ENCODE measurements around the gene COL26A1.

DNA sequence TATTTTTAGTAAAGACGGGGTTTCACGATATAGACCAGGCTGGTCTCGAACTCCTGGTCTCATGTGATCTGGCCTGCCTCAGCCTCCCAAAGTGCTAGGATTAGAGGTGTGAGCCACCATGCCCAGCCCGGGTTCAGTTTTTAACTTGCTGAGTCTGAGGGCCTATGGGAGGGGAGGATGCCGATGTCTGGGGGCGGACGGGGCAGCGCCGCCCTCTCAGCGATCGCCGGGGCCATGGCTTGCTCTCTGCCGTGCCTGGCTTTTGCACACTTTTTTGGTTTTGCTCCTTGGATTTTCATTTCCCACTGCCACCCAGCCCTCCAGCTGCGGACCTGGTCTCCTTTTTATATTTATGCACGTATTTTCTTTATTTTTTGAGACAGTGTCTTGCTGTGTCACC, 15.2 kb upstream of the COL26A1 start:
- TF ChIP-seq CTCF (conservative IDR thresholded peaks at IDR 0.05; ENCODE audit: low read depth, low read length): no peak
- no peak for TF ChIP-seq RAD21 (IDR thresholded peaks at IDR 0.05; ENCODE audit: low read length)
- TF ChIP-seq, protein P1, sequence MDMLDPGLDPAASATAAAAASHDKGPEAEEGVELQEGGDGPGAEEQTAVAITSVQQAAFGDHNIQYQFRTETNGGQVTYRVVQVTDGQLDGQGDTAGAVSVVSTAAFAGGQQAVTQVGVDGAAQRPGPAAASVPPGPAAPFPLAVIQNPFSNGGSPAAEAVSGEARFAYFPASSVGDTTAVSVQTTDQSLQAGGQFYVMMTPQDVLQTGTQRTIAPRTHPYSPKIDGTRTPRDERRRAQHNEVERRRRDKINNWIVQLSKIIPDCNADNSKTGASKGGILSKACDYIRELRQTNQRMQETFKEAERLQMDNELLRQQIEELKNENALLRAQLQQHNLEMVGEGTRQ (IDR thresholded peaks at IDR 0.05; ENCODE audit: low read depth, low read length): no peak
- TF ChIP-seq MXI1 (IDR thresholded peaks at IDR 0.05; ENCODE audit: borderline replicate concordance, low read depth, low read length): no peak
- TF ChIP-seq SMC3 (IDR thresholded peaks at IDR 0.05; ENCODE audit: low read depth, low read length): no peak
- TF ChIP-seq MAZ (IDR thresholded peaks at IDR 0.05; ENCODE audit: borderline replicate concordance, low read depth, low read length): no peak
- TF ChIP-seq POLR2A (IDR thresholded peaks at IDR 0.05; ENCODE audit: low read depth, low read length): no peak
- TF ChIP-seq, protein P2, sequence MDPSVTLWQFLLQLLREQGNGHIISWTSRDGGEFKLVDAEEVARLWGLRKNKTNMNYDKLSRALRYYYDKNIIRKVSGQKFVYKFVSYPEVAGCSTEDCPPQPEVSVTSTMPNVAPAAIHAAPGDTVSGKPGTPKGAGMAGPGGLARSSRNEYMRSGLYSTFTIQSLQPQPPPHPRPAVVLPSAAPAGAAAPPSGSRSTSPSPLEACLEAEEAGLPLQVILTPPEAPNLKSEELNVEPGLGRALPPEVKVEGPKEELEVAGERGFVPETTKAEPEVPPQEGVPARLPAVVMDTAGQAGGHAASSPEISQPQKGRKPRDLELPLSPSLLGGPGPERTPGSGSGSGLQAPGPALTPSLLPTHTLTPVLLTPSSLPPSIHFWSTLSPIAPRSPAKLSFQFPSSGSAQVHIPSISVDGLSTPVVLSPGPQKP (IDR thresholded peaks at IDR 0.05; ENCODE audit: borderline replicate concordance, low read depth, low read length): no peak
